Naive thymus-derived CD4-positive, alpha-beta T cell (primary cell): Measurements from ENCODE around the gene TMEM138. TPM values are rescaled to one million over a fixed set of nuclear protein-coding genes. Genes with fewer than 3 reads are reported as not detected.

Experiments used
- ATAC-seq: fragments of 150-1000 bp; cut with Tn5 transposase; 2 replicates; pipeline ENCODE4 v1.10.0; 2021; ENCODE audit warnings: mild to moderate bottlenecking, moderate library complexity
- CTCF ChIA-PET: fragments of 350-600 bp; sonication (Branson Sonifier 250); formaldehyde crosslinking; loops from one replicate; lab custom pipeline; 2021; ENCODE audit warnings: antibody characterized with exemption; lab: Charles Lee
- POLR2A ChIA-PET: fragments of 350-600 bp; sonication (Branson Sonifier 250); formaldehyde crosslinking; loops from one replicate; lab custom pipeline; 2021; ENCODE audit warnings: antibody characterized with exemption, inconsistent platforms; lab: Charles Lee
- DNase-seq, 9 donors: peaks; one replicate each; pipeline versions ENCODE4 v3.0.0 to v3.0.0-alpha.2; 2020 to 2022; ENCODE audit warnings: mixed read lengths in 1 of 9
- H3K27ac ChIP-seq: one replicate; pipeline ENCODE4 v1.7.0; 2013; ENCODE audit warnings: mild to moderate bottlenecking, low read depth, low read length, moderate library complexity
- H3K27me3 ChIP-seq, 2 donors: one replicate each; pipeline ENCODE4 v1.7.0; 2013; ENCODE audit warnings: low read length in 2 of 2, mild to moderate bottlenecking in 2 of 2, moderate library complexity in 2 of 2; ENCODE audit not compliant: control insufficient read depth in 2 of 2, insufficient read depth in 2 of 2
- H3K36me3 ChIP-seq, 3 experiments: 1 replicate in 2 of 3; 2 replicates in 1 of 3; pipeline ENCODE4 v1.7.0; 2013; ENCODE audit warnings: low read length in 3 of 3, mild to moderate bottlenecking in 3 of 3, moderate library complexity in 1 of 3; ENCODE audit not compliant: insufficient read depth in 3 of 3, control insufficient read depth in 2 of 3
- H3K4me1 ChIP-seq, 2 donors: one replicate each; pipeline ENCODE4 v1.7.0; 2013; ENCODE audit warnings: low read length in 2 of 2, mild to moderate bottlenecking in 2 of 2, moderate library complexity in 1 of 2; ENCODE audit not compliant: control insufficient read depth in 2 of 2, insufficient read depth in 2 of 2
- H3K4me3 ChIP-seq: 2 replicates; pipeline ENCODE4 v1.7.0; 2013; ENCODE audit warnings: mild to moderate bottlenecking, low read length
- H3K9me3 ChIP-seq, 3 experiments: 1 replicate in 2 of 3; 2 replicates in 1 of 3; pipeline ENCODE4 v1.7.0; 2013; ENCODE audit warnings: low read length in 3 of 3; ENCODE audit not compliant: control insufficient read depth in 2 of 3
- H3K27ac Mint-ChIP-seq, 9 donors: one replicate each; pipeline ENCODE4 v1.8.0; 2020 to 2022; ENCODE audit warnings: mixed read lengths in 9 of 9, mild to moderate bottlenecking in 8 of 9, moderate library complexity in 5 of 9, inconsistent platforms in 2 of 9
- H3K27me3 Mint-ChIP-seq, 5 donors: one replicate each; pipeline ENCODE4 v1.8.0; 2021 to 2022; ENCODE audit warnings: mixed read lengths in 5 of 5, mild to moderate bottlenecking in 1 of 5
- H3K36me3 Mint-ChIP-seq, 5 donors: one replicate each; pipeline ENCODE4 v1.8.0; 2020 to 2022; ENCODE audit warnings: mixed read lengths in 5 of 5, mild to moderate bottlenecking in 3 of 5, inconsistent platforms in 1 of 5
- H3K4me1 Mint-ChIP-seq, 7 donors: one replicate each; pipeline ENCODE4 v1.8.0; 2020 to 2022; ENCODE audit warnings: mixed read lengths in 7 of 7, mild to moderate bottlenecking in 3 of 7, inconsistent platforms in 1 of 7
- H3K4me3 Mint-ChIP-seq, 10 donors: one replicate each; pipeline ENCODE4 v1.8.0; 2020 to 2022; ENCODE audit warnings: mild to moderate bottlenecking in 10 of 10, mixed read lengths in 10 of 10, moderate library complexity in 6 of 10, inconsistent platforms in 2 of 10
- H3K9me3 Mint-ChIP-seq, 11 donors: one replicate each; pipeline ENCODE4 v1.8.0; 2020 to 2022; ENCODE audit warnings: mixed read lengths in 11 of 11, mild to moderate bottlenecking in 4 of 11, inconsistent platforms in 1 of 11, moderate library complexity in 1 of 11
- intact Hi-C, 2 donors: fragments of 100-400 bp; cut with micrococcal nuclease; formaldehyde crosslinking; loops; one replicate each; pipeline ENCODE4 v1.15.1; 2023
- polyA plus RNA-seq, 2 donors: library from polyadenylated mRNA; unstranded; fragments of 300-500 nt; fragmentation: Illumina TruSeq; gene quantifications; one replicate each; pipeline ENCODE4 v1.2.3, GENCODE V29; 2021
- total RNA-seq, 6 experiments: library from RNA in 5 of 6; stranded (reverse) in 5 of 6; gene quantifications; 1 replicate in 5 of 6; 2 replicates in 1 of 6; pipeline ENCODE4 v1.2.3 and lab custom pipeline; 2021 to 2026

Gene TMEM138
- total and polyA plus RNA-seq, 7 experiments from 2014 or later, result 42.9 to 65.1 (median 55.6) TPM

- DNase-seq (no peak), ATAC-seq (no peak)
- intact Hi-C loops, result loop anchor here in 1 of 2 donors (5.0 kb wide), 2 partner anchors 33 to 423 kb away; partner anchors contain the start of genes PRPF19 and VWCE
- Histone ChIP-seq H3K9me3 (no peaks in the 10 kb centered on the region), H3K27ac (no peak overlapping the region), H3K4me1 (peaks cover 20 to 23% of the 10 kb centered on the region in 2 donors), H3K4me3 (no peak overlapping the region), H3K27me3 (no peaks in the 10 kb centered on the region), H3K36me3 (peaks cover 14 to 49% (median 30%) of the 10 kb centered on the region in 3 experiments)
- POLR2A ChIA-PET, result interaction anchor here (0.6 to 3.4 kb wide), 4 partner anchors 14 to 1622 kb away, joined by 3 to 11 read pairs (median 3); partner anchors contain the start of genes CYB561A3, TMEM138 and TMEM216
- peaks cover 0 to 5% (median 0%) of the 10 kb centered on the region in 11 donors for H3K9me3 Mint-ChIP-seq
- peak overlapping the region in 1 of 10 donors; percentile 22 for H3K4me3 Mint-ChIP-seq
- no peaks in the 10 kb centered on the region for H3K27me3 Mint-ChIP-seq
- CTCF ChIA-PET, result interaction anchor here (0.7 kb wide), 1 partner anchor 117 kb away, joined by 3 read pairs; no protein-coding TSS in a partner anchor
- H3K27ac Mint-ChIP-seq, result peak overlapping the region in 1 of 9 donors; percentile 84
- H3K4me1 Mint-ChIP-seq, result peaks cover 35 to 70% (median 58%) of the 10 kb centered on the region in 7 donors
- H3K36me3 Mint-ChIP-seq, result peaks cover 12 to 45% (median 19%) of the 10 kb centered on the region in 5 donors
Observed at GRCh38 chr11:61329871-61330270, 32.3 kb upstream of the TMEM138 start.

- intact Hi-C loops, result loop anchor here (2.0 to 5.0 kb wide), 5 partner anchors 34 to 491 kb away; partner anchors contain the start of genes PRPF19 (in 2 of the 2), VPS37C (in 1 of the 2) and VWCE (in 1 of the 2)
- no peaks in the 10 kb centered on the region for H3K27me3 Mint-ChIP-seq
- peaks cover 36 to 74% (median 66%) of the 10 kb centered on the region in 7 donors for H3K4me1 Mint-ChIP-seq
- Histone ChIP-seq H3K4me1 (peaks cover 27 to 30% of the 10 kb centered on the region in 2 donors), H3K27me3 (no peaks in the 10 kb centered on the region), H3K9me3 (no peaks in the 10 kb centered on the region), H3K4me3 (peak overlapping the region; percentile 84), H3K36me3 (peaks cover 10 to 32% (median 15%) of the 10 kb centered on the region in 3 experiments), H3K27ac (peak overlapping the region; percentile 99)
- ChIA-PET CTCF (interaction anchor here (0.6 to 1.2 kb wide), 2 partner anchors 54 to 485 kb away, joined by 5 read pairs; no protein-coding TSS in a partner anchor), POLR2A (interaction anchor here (0.6 to 1.8 kb wide), 5 partner anchors 10 to 61 kb away, joined by 3 to 10 read pairs (median 3); partner anchors contain the start of genes CYB561A3 and TMEM138)
- DNase-seq (no peak), ATAC-seq (no peak)
- H3K4me3 Mint-ChIP-seq, result peak overlapping the region; percentile 83 to 100 (median 95)
- peaks cover 0 to 3% (median 0%) of the 10 kb centered on the region in 11 donors for H3K9me3 Mint-ChIP-seq
- H3K36me3 Mint-ChIP-seq, result peaks cover 0 to 28% (median 13%) of the 10 kb centered on the region in 5 donors
- H3K27ac Mint-ChIP-seq, result peak overlapping the region; percentile 91 to 99 (median 98)
Observed at GRCh38 chr11:61331651-61332050, 30.5 kb upstream of the TMEM138 start.

GRCh38 chr11:61332281-61332796 is 29.8 kb upstream of the TMEM138 start:
- Mint-ChIP-seq H3K27me3 (no peaks in the 10 kb centered on the region), H3K36me3 (peaks cover 0 to 28% (median 13%) of the 10 kb centered on the region in 5 donors), H3K4me3 (peak overlapping the region; percentile 83 to 100 (median 95)), H3K4me1 (peaks cover 36 to 73% (median 71%) of the 10 kb centered on the region in 7 donors), H3K9me3 (peaks cover 0 to 3% (median 0%) of the 10 kb centered on the region in 11 donors), H3K27ac (peak overlapping the region; percentile 91 to 99 (median 98))
- ChIA-PET CTCF (interaction anchor here (0.6 to 1.2 kb wide), 2 partner anchors 53 to 486 kb away, joined by 5 read pairs; no protein-coding TSS in a partner anchor), POLR2A (interaction anchor here (0.6 to 1.8 kb wide), 3 partner anchors 30 to 61 kb away, joined by 3 to 10 read pairs (median 3); partner anchors contain the start of genes CYB561A3 and TMEM138)
- Histone ChIP-seq H3K27ac (peak overlapping the region; percentile 99), H3K36me3 (peaks cover 10 to 26% (median 12%) of the 10 kb centered on the region in 3 experiments), H3K4me3 (peak overlapping the region; percentile 84), H3K9me3 (no peaks in the 10 kb centered on the region), H3K4me1 (peaks cover 27 to 30% of the 10 kb centered on the region in 2 donors), H3K27me3 (no peaks in the 10 kb centered on the region)
- peak in 1 of 9 donors; percentile 6 for DNase-seq
- intact Hi-C loops, result loop anchor here (2.0 to 5.0 kb wide), 5 partner anchors 35 to 492 kb away; partner anchors contain the start of genes PRPF19 (in 2 of the 2), VPS37C (in 1 of the 2) and VWCE (in 1 of the 2)
- ATAC-seq, result no peak

GRCh38 chr11:61332797-61333549 is 29.2 kb upstream of the TMEM138 start, which contains the start of the genes DDB1 and TKFC:
DDB1 (minus strand) TSS chr11:61333105; CDS start chr11:61332968, 137 bp downstream.
TKFC (plus strand) TSS chr11:61333228; CDS start chr11:61334729, 1,501 bp downstream.
- Histone ChIP-seq H3K4me3 (peak within 1 kb of the TSS; percentile 84), H3K9me3 (no peaks in the 10 kb centered on the region), H3K4me1 (peaks cover 27 to 30% of the 10 kb centered on the region in 2 donors), H3K27me3 (no peaks in the 10 kb centered on the region), H3K27ac (peak within 1 kb of the TSS; percentile 99), H3K36me3 (peaks cover 10 to 21% (median 12%) of the 10 kb centered on the region in 3 experiments)
- Mint-ChIP-seq H3K4me1 (peaks cover 33 to 67% (median 64%) of the 10 kb centered on the region in 7 donors), H3K36me3 (peaks cover 0 to 22% (median 12%) of the 10 kb centered on the region in 5 donors), H3K27me3 (no peaks in the 10 kb centered on the region), H3K4me3 (peak within 1 kb of the TSS; percentile 83 to 100 (median 95)), H3K27ac (peak within 1 kb of the TSS; percentile 91 to 100 (median 98)), H3K9me3 (peaks cover 0 to 3% (median 0%) of the 10 kb centered on the region in 11 donors)
- ChIA-PET POLR2A (interaction anchor here (0.9 to 5.7 kb wide), 8 partner anchors 25 to 315 kb away, joined by 3 to 82 read pairs (median 10); partner anchors contain the start of genes CPSF7, CYB561A3, SDHAF2 and TMEM138), CTCF (interaction anchor here (1.7 to 7.2 kb wide), 4 partner anchors 29 to 102 kb away, joined by 5 to 184 read pairs (median 49); partner anchors contain the start of genes CYB561A3, TMEM138 and TMEM216)
- ATAC-seq, result peak; percentile 96
- intact Hi-C loops, result loop anchor here (1.0 to 5.0 kb wide), 9 partner anchors 29 to 492 kb away; partner anchors contain the start of genes PRPF19 (in 2 of the 2), SDHAF2 (in 2 of the 2), TMEM138 (in 2 of the 2) and VPS37C (in 2 of the 2)
- DNase-seq, result peak; percentile 91 to 99 (median 97)

GRCh38 chr11:61333550-61334433 is 28.4 kb upstream of the TMEM138 start:
- Mint-ChIP-seq H3K36me3 (peaks cover 0 to 21% (median 10%) of the 10 kb centered on the region in 5 donors), H3K27ac (peak overlapping the region; percentile 91 to 100 (median 98)), H3K4me3 (peak overlapping the region; percentile 83 to 100 (median 95)), H3K27me3 (no peaks in the 10 kb centered on the region), H3K9me3 (peaks cover 0 to 3% (median 0%) of the 10 kb centered on the region in 11 donors), H3K4me1 (peaks cover 33 to 62% (median 59%) of the 10 kb centered on the region in 7 donors)
- Histone ChIP-seq H3K4me3 (peak overlapping the region; percentile 84), H3K27ac (peak overlapping the region; percentile 99), H3K36me3 (peaks cover 8 to 23% (median 10%) of the 10 kb centered on the region in 3 experiments), H3K4me1 (peaks cover 27 to 30% of the 10 kb centered on the region in 2 donors), H3K27me3 (no peaks in the 10 kb centered on the region), H3K9me3 (no peaks in the 10 kb centered on the region)
- POLR2A ChIA-PET, result interaction anchor here (0.5 to 5.7 kb wide), 10 partner anchors 24 to 315 kb away, joined by 3 to 82 read pairs (median 4); partner anchors contain the start of genes CPSF7, CYB561A3, SDHAF2 and TMEM138
- DNase-seq (peak in 2 of 9 donors; percentile 4 to 8), ATAC-seq (no peak)
- intact Hi-C loops, result loop anchor here (1.0 to 5.0 kb wide), 9 partner anchors 29 to 493 kb away; partner anchors contain the start of genes PRPF19 (in 2 of the 2), SDHAF2 (in 2 of the 2), TMEM138 (in 2 of the 2) and VPS37C (in 2 of the 2)
- CTCF ChIA-PET, result interaction anchor here (1.7 to 7.2 kb wide), 5 partner anchors 28 to 102 kb away, joined by 5 to 184 read pairs (median 44); partner anchors contain the start of genes CYB561A3, TMEM138 and TMEM216
